ENCODE data around the gene ZNF148.

Gene ZNF148

DNA sequence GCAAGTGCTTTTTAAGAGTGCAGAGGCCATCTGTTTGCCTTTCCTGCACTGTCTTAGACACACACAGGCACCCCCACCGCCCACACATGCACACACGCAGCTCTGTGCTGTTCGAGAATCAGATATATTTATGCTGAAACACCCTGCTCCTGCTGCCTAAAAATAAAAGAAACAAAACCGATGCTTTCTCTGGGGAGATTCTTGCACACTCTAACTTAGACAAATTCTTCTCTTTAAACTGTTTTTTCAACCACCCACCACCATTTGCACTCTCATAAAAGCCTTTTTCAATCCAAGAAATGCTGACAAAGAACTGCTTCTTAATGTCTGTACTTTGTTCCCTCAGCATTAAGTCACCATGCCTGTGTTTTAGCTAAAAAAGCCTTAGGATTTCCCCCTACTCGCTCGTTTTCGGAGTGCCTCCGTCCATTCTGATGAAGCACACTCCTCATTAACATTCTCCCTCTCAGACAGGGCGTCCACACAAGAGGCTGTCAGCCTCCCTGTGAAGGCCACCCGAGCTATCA is 188.8 kb downstream of the ZNF148 start:
- no peak for DNase-seq

DNA sequence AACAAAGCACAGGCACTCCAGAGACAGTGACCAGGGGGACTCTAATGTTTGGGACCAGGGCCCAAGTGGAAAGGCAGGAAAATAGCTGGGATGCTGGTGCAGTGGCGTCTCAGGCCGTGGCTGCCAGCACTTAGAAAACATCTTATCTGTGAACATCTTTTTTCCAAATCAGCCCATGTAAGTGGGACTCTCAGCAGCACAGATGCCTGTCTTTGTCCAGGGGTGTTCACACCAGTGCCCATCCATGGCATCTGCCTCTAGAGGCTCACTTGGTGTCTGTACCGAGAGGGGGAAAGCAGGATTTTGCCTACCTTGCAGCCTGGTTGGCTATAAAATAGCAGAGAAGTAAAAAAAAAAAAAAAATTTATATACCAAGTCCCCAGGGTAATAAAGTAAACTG is 189.3 kb downstream of the ZNF148 start:
- no peak for DNase-seq

DNA sequence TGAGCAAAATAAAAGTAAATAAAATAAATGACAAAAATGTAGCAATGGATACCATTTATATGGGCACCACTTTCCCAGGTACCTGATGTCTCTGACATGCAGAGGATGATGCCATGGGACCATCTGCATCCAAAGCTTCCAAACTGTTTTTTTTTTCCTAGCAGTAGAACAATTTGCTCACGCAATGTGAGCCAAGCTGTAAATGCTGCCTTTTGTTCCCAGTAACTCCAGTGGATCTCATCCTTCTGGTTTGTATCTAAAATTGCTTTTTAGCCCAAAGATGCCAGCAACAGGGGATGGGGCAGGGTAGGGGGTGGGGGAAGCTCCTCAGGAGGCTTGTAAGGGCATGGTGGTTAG is 195.3 kb downstream of the ZNF148 start:
- no peak for DNase-seq

DNA sequence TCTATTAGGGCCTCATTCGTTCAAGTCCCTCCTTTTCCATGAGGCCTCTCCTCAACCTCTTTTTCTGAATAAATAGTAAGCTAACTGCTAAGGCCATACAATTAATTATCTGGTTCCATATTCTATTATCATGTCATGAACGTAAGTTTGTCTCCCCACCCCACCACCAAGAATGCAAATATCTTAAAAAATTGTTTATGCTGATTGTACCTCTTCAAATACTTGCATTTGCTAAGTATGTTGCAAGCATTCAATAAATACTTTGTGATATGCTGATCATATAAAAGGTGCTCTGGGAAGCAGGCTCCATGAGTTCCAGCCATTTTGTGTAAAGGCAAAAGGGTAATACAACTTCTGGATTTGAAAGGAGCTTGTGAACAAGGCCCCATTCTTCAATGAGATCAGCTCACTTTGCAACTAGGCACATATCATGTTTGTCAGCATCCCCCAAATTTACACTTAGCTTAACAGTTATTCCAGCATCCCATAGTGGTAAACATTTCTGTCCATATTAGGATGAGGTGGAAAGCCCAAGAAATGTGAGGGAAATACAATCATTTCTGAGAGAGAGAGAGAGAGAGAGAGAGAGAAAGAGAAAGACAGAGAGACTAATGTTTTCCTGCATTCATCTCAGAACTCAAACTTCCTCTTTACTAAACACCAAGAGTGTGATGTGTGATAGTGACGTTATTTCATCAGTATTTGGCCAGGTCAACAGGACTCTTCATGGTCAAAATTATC is 195.8 kb downstream of the ZNF148 start:
- DNase-seq = no peak

DNA sequence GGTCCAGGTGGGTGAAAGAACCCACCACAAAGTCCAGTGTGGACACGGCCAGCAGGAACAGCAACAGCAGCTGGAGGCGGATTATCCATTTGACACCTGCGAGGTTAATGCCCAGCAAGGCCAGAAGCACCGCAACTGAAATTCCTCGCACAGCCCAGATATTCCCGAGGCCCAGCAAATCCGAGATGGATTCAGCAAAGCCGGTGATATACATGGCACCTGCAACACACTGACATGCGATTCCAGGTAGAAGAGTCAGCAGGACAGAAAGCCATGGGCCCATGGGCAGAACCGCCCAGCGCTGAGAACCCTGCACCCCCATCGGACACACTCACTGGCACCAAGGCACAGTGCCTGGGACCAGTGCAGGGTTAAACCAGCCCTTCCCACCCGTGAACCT is 197.4 kb downstream of the ZNF148 start:
- no peak for DNase-seq

Data from inflammatory macrophage treated with lipopolysaccharide for 1 hour (primary cell).